H9 (cell line): ENCODE results near the gene SCNN1B. TPM values are rescaled to one million over a fixed set of nuclear protein-coding genes. Genes with fewer than 3 reads are reported as not detected.

ENCODE experiments used
- DNase-seq: peaks from one replicate; pipeline ENCODE4 v3.0.0-alpha.2; 2017
- H2AFZ ChIP-seq: one replicate; pipeline ENCODE4 v1.6.1; 2013; ENCODE audit warnings: mild to moderate bottlenecking, low read length, control low read depth, moderate library complexity
- H2AK5ac ChIP-seq: 2 replicates; pipeline ENCODE4 v1.6.1; 2013; ENCODE audit warnings: low read length, control low read depth, mixed read lengths; ENCODE audit not compliant: insufficient read length
- H2BK120ac ChIP-seq: one replicate; pipeline ENCODE4 v1.6.1; 2013; ENCODE audit warnings: low read depth, mild to moderate bottlenecking, low read length, control low read depth, inconsistent platforms; ENCODE audit not compliant: poor library complexity, severe bottlenecking
- H2BK12ac ChIP-seq: 2 replicates; pipeline ENCODE4 v1.6.1; 2013; ENCODE audit warnings: low read length, control low read depth, mixed read lengths, low read depth; ENCODE audit not compliant: insufficient read length
- H2BK15ac ChIP-seq: 2 replicates; pipeline ENCODE4 v1.6.1; 2013; ENCODE audit warnings: low read depth, low read length, control low read depth
- H2BK20ac ChIP-seq: one replicate; pipeline ENCODE4 v1.6.1; 2013; ENCODE audit warnings: low read depth, mild to moderate bottlenecking, low read length, control low read depth, inconsistent platforms; ENCODE audit not compliant: poor library complexity, severe bottlenecking
- H2BK5ac ChIP-seq: 2 replicates; pipeline ENCODE4 v1.6.1; 2013; ENCODE audit warnings: low read length, control low read depth, mixed read lengths; ENCODE audit not compliant: insufficient read length
- H3K14ac ChIP-seq: 2 replicates; pipeline ENCODE4 v1.6.1; 2013; ENCODE audit warnings: low read length, control low read depth; ENCODE audit not compliant: insufficient read depth
- H3K18ac ChIP-seq: 2 replicates; pipeline ENCODE4 v1.6.1; 2013; ENCODE audit warnings: low read depth, mild to moderate bottlenecking, mixed read lengths, low read length, control low read depth; ENCODE audit not compliant: insufficient read length
- H3K23ac ChIP-seq: 2 replicates; pipeline ENCODE4 v1.6.1; 2013; ENCODE audit warnings: low read length, control low read depth, mixed read lengths, low read depth; ENCODE audit not compliant: insufficient read length
- H3K23me2 ChIP-seq: 2 replicates; pipeline ENCODE4 v1.6.1; 2013; ENCODE audit warnings: low read depth, mild to moderate bottlenecking, mixed read lengths, low read length, control low read depth; ENCODE audit not compliant: insufficient read length, poor library complexity, severe bottlenecking
- H3K27ac ChIP-seq: 2 replicates; pipeline ENCODE4 v1.5.1; 2013; ENCODE audit warnings: low read length, control low read depth, mixed read lengths, low read depth; ENCODE audit not compliant: insufficient read length
- H3K27me3 ChIP-seq: 2 replicates; pipeline ENCODE4 v1.6.1; 2013; ENCODE audit warnings: low read length, control low read depth, inconsistent platforms; ENCODE audit not compliant: insufficient read depth
- H3K4ac ChIP-seq: 2 replicates; pipeline ENCODE4 v1.6.1; 2013; ENCODE audit warnings: low read depth, mild to moderate bottlenecking, control low read depth, inconsistent platforms, low read length, moderate library complexity
- H3K4me1 ChIP-seq: 2 replicates; pipeline ENCODE4 v1.6.1; 2013; ENCODE audit warnings: low read length, control low read depth, inconsistent platforms; ENCODE audit not compliant: insufficient read depth
- H3K4me2 ChIP-seq: 2 replicates; pipeline ENCODE4 v1.6.1; 2013; ENCODE audit warnings: low read length, control low read depth, mixed read lengths; ENCODE audit not compliant: insufficient read length, insufficient read depth
- H3K56ac ChIP-seq: 2 replicates; pipeline ENCODE4 v1.6.1; 2013; ENCODE audit warnings: low read depth, mild to moderate bottlenecking, mixed read lengths, low read length, control low read depth; ENCODE audit not compliant: insufficient read length
- H3K79me1 ChIP-seq: 2 replicates; pipeline ENCODE4 v1.6.1; 2013; ENCODE audit warnings: low read depth, mild to moderate bottlenecking, moderate library complexity, low read length, control low read depth, inconsistent platforms; ENCODE audit not compliant: insufficient read depth, poor library complexity, severe bottlenecking
- H3K79me2 ChIP-seq: 2 replicates; pipeline ENCODE4 v1.6.1; 2013; ENCODE audit warnings: low read length, control low read depth, inconsistent platforms; ENCODE audit not compliant: insufficient read depth
- H3K9ac ChIP-seq: 2 replicates; pipeline ENCODE4 v1.6.1; 2013; ENCODE audit warnings: low read length, control low read depth, mixed read lengths; ENCODE audit not compliant: insufficient read length; ENCODE audit errors: extremely low read depth
- H3K9me3 ChIP-seq: one replicate; pipeline ENCODE4 v1.6.1; 2013; ENCODE audit warnings: low read depth, low read length, inconsistent platforms; ENCODE audit not compliant: control insufficient read depth
- H3T11ph ChIP-seq: one replicate; pipeline ENCODE4 v1.6.1; 2013; ENCODE audit warnings: mild to moderate bottlenecking, low read length, control low read depth, inconsistent platforms
- H4K20me1 ChIP-seq: one replicate; pipeline ENCODE4 v1.6.1; 2013; ENCODE audit not compliant: control insufficient read depth, insufficient read length, insufficient read depth
- H4K5ac ChIP-seq: 2 replicates; pipeline ENCODE4 v1.6.1; 2013; ENCODE audit warnings: low read depth, mild to moderate bottlenecking, mixed read lengths, low read length, control low read depth; ENCODE audit not compliant: insufficient read length
- H4K8ac ChIP-seq: replicated peaks from 2 replicates; pipeline ENCODE4 v1.6.1; 2013; ENCODE audit warnings: low read length, control low read depth, mixed read lengths, low read depth; ENCODE audit not compliant: insufficient read length
- H4K91ac ChIP-seq: 2 replicates; pipeline ENCODE4 v1.6.1; 2013; ENCODE audit warnings: low read depth, mild to moderate bottlenecking, moderate library complexity, mixed read lengths, low read length, control low read depth; ENCODE audit not compliant: insufficient read length
- H3K27ac Mint-ChIP-seq, 3 experiments: 2 replicates in 2 of 3; 3 replicates in 1 of 3; pipeline ENCODE4 v1.8.0; 2020 to 2021; ENCODE audit warnings: mixed read lengths in 3 of 3, mild to moderate bottlenecking in 1 of 3, moderate library complexity in 1 of 3
- H3K27me3 Mint-ChIP-seq: 2 replicates; pipeline ENCODE4 v1.8.0; 2021; ENCODE audit warnings: low read depth, mild to moderate bottlenecking, moderate library complexity, mixed read lengths
- H3K36me3 Mint-ChIP-seq, 3 experiments: 2 replicates in 2 of 3; 3 replicates in 1 of 3; pipeline ENCODE4 v1.8.0; 2020 to 2021; ENCODE audit warnings: low read depth in 3 of 3, mixed read lengths in 3 of 3; ENCODE audit not compliant: insufficient read depth in 1 of 3
- H3K4me1 Mint-ChIP-seq, 2 experiments: 2 replicates each; pipeline ENCODE4 v1.8.0; 2020; ENCODE audit warnings: mixed read lengths in 2 of 2
- H3K4me3 Mint-ChIP-seq, 2 experiments: 2 replicates in 1 of 2; 3 replicates in 1 of 2; pipeline ENCODE4 v1.8.0; 2020 to 2021; ENCODE audit warnings: mild to moderate bottlenecking in 2 of 2, mixed read lengths in 2 of 2, moderate library complexity in 1 of 2
- H3K9me3 Mint-ChIP-seq, 2 experiments: 2 replicates in 1 of 2; 3 replicates in 1 of 2; pipeline ENCODE4 v1.8.0; 2020; ENCODE audit warnings: mild to moderate bottlenecking in 2 of 2, mixed read lengths in 2 of 2, moderate library complexity in 1 of 2
- WGBS: extraction: QIAGEN DNeasy Blood & Tissue Kit; methylation state at CpG from one replicate; pipeline ENCODE4 v1.1.7; 2013; ENCODE audit warnings: missing lambda C conversion rate, low lambda C conversion rate, mixed read lengths; ENCODE audit not compliant: insufficient read length; ENCODE audit errors: extremely low coverage; 5-methylcytosine and 5-hydroxymethylcytosine counted together
- total RNA-seq: library from RNA; stranded (reverse); gene quantifications from 2 replicates; pipeline ENCODE4 v1.2.1, GENCODE V29; 2021
- TF ChIP-seq, protein P1 (sequence below): fragments of 200-600 bp; sonication (generic); conservative IDR thresholded peaks from 3 replicates; pipeline ENCODE4 v1.8.0; 2021; ENCODE audit warnings: antibody characterized with exemption, mild to moderate bottlenecking

SCNN1B gene
- total RNA-seq, 1 experiment from 2014 or later, result 0.11 TPM

DNA sequence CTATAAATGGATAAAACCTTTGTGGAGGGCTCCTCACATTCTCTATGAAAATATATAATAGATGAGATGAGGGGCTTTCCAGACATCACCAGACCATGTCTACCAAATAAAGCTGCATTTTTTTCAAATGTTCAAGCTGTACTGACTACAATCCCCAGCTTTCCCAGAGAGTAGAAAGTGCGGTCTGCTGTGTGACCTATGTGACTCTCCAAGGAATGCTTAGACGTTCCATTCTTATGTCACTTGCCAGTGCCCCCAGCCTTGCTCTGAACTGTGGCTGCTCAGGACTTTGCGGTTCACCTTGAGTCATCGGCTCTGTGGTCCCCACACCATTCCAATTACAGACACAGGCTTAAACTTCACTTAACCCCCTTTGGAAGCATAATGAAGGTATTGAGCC is 47.8 kb upstream of the SCNN1B start:
- no peak overlapping the region for H3K4me2 ChIP-seq
- WGBS, result no CpG with 5 or more reads among the region's 4 CpGs

More for the DNA sequence above, 47.8 kb upstream of the SCNN1B start:
- H3K9me3 Mint-ChIP-seq, result peaks cover 10 to 13% of the 10 kb centered on the region in 2 experiments; a peak in 4 of 5 replicates
- no peak overlapping the region for H3K14ac ChIP-seq
- no peak overlapping the region for H4K8ac ChIP-seq
- no peak overlapping the region for H2BK5ac ChIP-seq
- no peak overlapping the region for H3K9ac ChIP-seq
- H3K4ac ChIP-seq, result no peak overlapping the region
- H4K20me1 ChIP-seq, result no peaks in the 10 kb centered on the region
- H4K91ac ChIP-seq, result no peak overlapping the region
- no peaks in the 10 kb centered on the region for H3K79me1 ChIP-seq
- H2BK120ac ChIP-seq, result no peak overlapping the region
- H3K36me3 Mint-ChIP-seq, result no peaks in the 10 kb centered on the region; a peak in 2 of 7 replicates
- H3K27ac ChIP-seq, result no peak overlapping the region
- no peaks in the 10 kb centered on the region; the same call in none of the 2 replicates for H3K27me3 Mint-ChIP-seq
- no peaks in the 10 kb centered on the region for H3K4me1 ChIP-seq
- H3T11ph ChIP-seq, result no peak overlapping the region
- H3K9me3 ChIP-seq, result no peaks in the 10 kb centered on the region
- H3K4me1 Mint-ChIP-seq, result no peaks in the 10 kb centered on the region
- H3K18ac ChIP-seq, result no peak overlapping the region
- no peak overlapping the region for H3K27ac Mint-ChIP-seq
- H2AFZ ChIP-seq, result no peak overlapping the region
- H2AK5ac ChIP-seq, result no peak overlapping the region
- H3K23ac ChIP-seq, result no peak overlapping the region
- H3K23me2 ChIP-seq, result no peaks in the 10 kb centered on the region
- TF ChIP-seq, protein P1, sequence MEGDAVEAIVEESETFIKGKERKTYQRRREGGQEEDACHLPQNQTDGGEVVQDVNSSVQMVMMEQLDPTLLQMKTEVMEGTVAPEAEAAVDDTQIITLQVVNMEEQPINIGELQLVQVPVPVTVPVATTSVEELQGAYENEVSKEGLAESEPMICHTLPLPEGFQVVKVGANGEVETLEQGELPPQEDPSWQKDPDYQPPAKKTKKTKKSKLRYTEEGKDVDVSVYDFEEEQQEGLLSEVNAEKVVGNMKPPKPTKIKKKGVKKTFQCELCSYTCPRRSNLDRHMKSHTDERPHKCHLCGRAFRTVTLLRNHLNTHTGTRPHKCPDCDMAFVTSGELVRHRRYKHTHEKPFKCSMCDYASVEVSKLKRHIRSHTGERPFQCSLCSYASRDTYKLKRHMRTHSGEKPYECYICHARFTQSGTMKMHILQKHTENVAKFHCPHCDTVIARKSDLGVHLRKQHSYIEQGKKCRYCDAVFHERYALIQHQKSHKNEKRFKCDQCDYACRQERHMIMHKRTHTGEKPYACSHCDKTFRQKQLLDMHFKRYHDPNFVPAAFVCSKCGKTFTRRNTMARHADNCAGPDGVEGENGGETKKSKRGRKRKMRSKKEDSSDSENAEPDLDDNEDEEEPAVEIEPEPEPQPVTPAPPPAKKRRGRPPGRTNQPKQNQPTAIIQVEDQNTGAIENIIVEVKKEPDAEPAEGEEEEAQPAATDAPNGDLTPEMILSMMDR, result no peak
- no peak overlapping the region for H4K5ac ChIP-seq
- H2BK15ac ChIP-seq, result no peak overlapping the region
- no peak overlapping the region for H2BK12ac ChIP-seq
- H3K79me2 ChIP-seq, result no peaks in the 10 kb centered on the region
- DNase-seq, result no peak
- H3K27me3 ChIP-seq, result no peaks in the 10 kb centered on the region
- no peak overlapping the region for H2BK20ac ChIP-seq
- H3K4me3 Mint-ChIP-seq, result no peak overlapping the region
- H3K56ac ChIP-seq, result no peak overlapping the region
